A549 (cell line): Measurements from ENCODE around the gene ZMYM5. TPM values are rescaled to one million over a fixed set of nuclear protein-coding genes. Genes with fewer than 3 reads are reported as not detected.

Experiments
- ATAC-seq, 2 experiments: fragments of 200-7000 bp in 1 of 2; fragments of >200 bp in 1 of 2; cut with Nextera tagmentation in 1 of 2; cut with Tn5 transposase in 1 of 2; 3 replicates each; pipeline versions ENCODE4 v1.8.0 to v1.9.1; 2018 to 2020; ENCODE audit warnings: mild to moderate bottlenecking in 1 of 2, moderate library complexity in 1 of 2
- CTCF ChIA-PET: fragments of 300-600 bp; sonication (Branson Sonifier 250); formaldehyde crosslinking; extraction: SDS; loops from one replicate; lab custom pipeline; 2021; ENCODE audit warnings: antibody characterized with exemption, inconsistent platforms; lab: Yijun Ruan, JAX
- POLR2A ChIA-PET: fragments of 350-600 bp; formaldehyde crosslinking; extraction: SDS; loops from one replicate; lab custom pipeline; 2021; ENCODE audit warnings: antibody characterized with exemption, inconsistent platforms; lab: Yijun Ruan, JAX
- DNase-seq, 2 experiments: peaks; one replicate each; pipeline versions ENCODE4 v3.0.0 to v3.0.0-alpha.2; 2011 to 2016; ENCODE audit warnings: low read depth in 1 of 2, low spot score in 1 of 2
- FAIRE-seq: peaks from 2 replicates; lab custom pipeline; 2011; peaks lifted over from hg19 to GRCh38; lab: Jason Lieb, UNC
- H3K27ac ChIP-seq, 2 experiments: fragments of >200 bp; sonication (Bioruptor Twin); formaldehyde crosslinking; 3 replicates each; pipeline ENCODE4 v1.5.1; 2016 to 2017
- H3K4me1 ChIP-seq: fragments of >200 bp; sonication (Bioruptor Twin); formaldehyde crosslinking; 3 replicates; pipeline ENCODE4 v1.6.1; 2016
- H3K4me2 ChIP-seq: fragments of >200 bp; sonication (Bioruptor Twin); formaldehyde crosslinking; 3 replicates; pipeline ENCODE4 v1.6.1; 2016
- H3K4me3 ChIP-seq: fragments of >200 bp; sonication (Bioruptor Twin); formaldehyde crosslinking; 3 replicates; pipeline ENCODE4 v1.5.1; 2016
- H3K9me3 ChIP-seq: fragments of >200 bp; sonication (Bioruptor Twin); formaldehyde crosslinking; 3 replicates; pipeline ENCODE4 v1.6.1; 2016
- ATOH8 ChIP-seq: fragments of 250-450 bp; sonication (Bioruptor Pico); IDR thresholded peaks from 2 replicates; pipeline ENCODE4 v1.5.0; 2020; ENCODE audit warnings: low read depth, mild to moderate bottlenecking, moderate library complexity
- CBX8 ChIP-seq: fragments of 200-600 bp; sonication (generic); IDR thresholded peaks from 2 replicates; pipeline ENCODE4 v1.6.1; 2016
- E2F6 ChIP-seq: IDR thresholded peaks from 2 replicates; pipeline ENCODE4 v1.6.1; 2012; ENCODE audit warnings: low read depth, borderline replicate concordance
- ELK1 ChIP-seq: fragments of 150-350 bp; IDR thresholded peaks from 2 replicates; pipeline ENCODE4 v1.6.1; 2014; ENCODE audit warnings: low read depth, mild to moderate bottlenecking, low read length
- ESRRA ChIP-seq: fragments of 150-350 bp; IDR thresholded peaks from 2 replicates; pipeline ENCODE4 v1.6.1; 2014; ENCODE audit warnings: mild to moderate bottlenecking, low read length, borderline replicate concordance
- HOXB13 ChIP-seq: fragments of 250-450 bp; sonication (Bioruptor Pico); IDR thresholded peaks from 2 replicates; pipeline ENCODE4 v1.5.0; 2020; ENCODE audit warnings: low read depth, mild to moderate bottlenecking, moderate library complexity
- JUNB ChIP-seq: fragments of >200 bp; sonication (Bioruptor Twin); formaldehyde crosslinking; IDR thresholded peaks from 2 replicates; pipeline ENCODE4 v1.6.1; 2016
- MAX ChIP-seq: IDR thresholded peaks from 2 replicates; pipeline ENCODE4 v1.6.1; 2012
- MYC ChIP-seq: IDR thresholded peaks from 2 replicates; pipeline ENCODE4 v1.6.1; 2012; ENCODE audit warnings: mild to moderate bottlenecking, inconsistent platforms, low read length, improper control_type of control experiment, borderline replicate concordance
- NR3C1 ChIP-seq: fragments of >200 bp; sonication (Bioruptor Twin); formaldehyde crosslinking; IDR thresholded peaks from 3 replicates; pipeline ENCODE4 v1.6.1; 2017
- PBX3 ChIP-seq: IDR thresholded peaks from 2 replicates; pipeline ENCODE4 v1.6.1; 2012
- PHF8 ChIP-seq: fragments of 200-600 bp; sonication (generic); IDR thresholded peaks from 2 replicates; pipeline ENCODE4 v1.6.1; 2016; ENCODE audit warnings: low read depth, mild to moderate bottlenecking, antibody characterized with exemption, moderate library complexity, borderline replicate concordance
- RFX5 ChIP-seq: fragments of 450-650 bp; IDR thresholded peaks from 2 replicates; pipeline ENCODE4 v1.7.1; 2014; ENCODE audit warnings: antibody characterized with exemption, mild to moderate bottlenecking, moderate library complexity
- SMC3 ChIP-seq: fragments of >200 bp; sonication (Bioruptor Twin); formaldehyde crosslinking; IDR thresholded peaks from 3 replicates; pipeline ENCODE4 v1.6.1; 2018; ENCODE audit warnings: inconsistent platforms
- SREBF2 ChIP-seq: fragments of 450-650 bp; IDR thresholded peaks from 2 replicates; pipeline ENCODE4 v1.6.1; 2014; ENCODE audit warnings: mild to moderate bottlenecking, moderate library complexity
- ZC3H11A ChIP-seq: fragments of 450-650 bp; IDR thresholded peaks from 2 replicates; pipeline ENCODE4 v1.6.1; 2014; ENCODE audit warnings: antibody characterized with exemption, mild to moderate bottlenecking
- WGBS: methylation state at CpG from one replicate; pipeline ENCODE4 v1.1.6; 2017; ENCODE audit errors: missing lambda C conversion rate; 5-methylcytosine and 5-hydroxymethylcytosine counted together
- polyA plus RNA-seq, 4 experiments: library from polyadenylated mRNA; depleted of rRNA in 3 of 4; stranded (reverse); fragments of >200 nt; fragmentation: RNase III in 1 of 4; extraction: RNeasy Plus Mini Kit Qiagen cat#74134 plus additional on column Dnase treatment in 1 of 4; gene quantifications; 2 replicates in 3 of 4; 3 replicates in 1 of 4; pipeline ENCODE4 v1.2.3, GENCODE V29; 2011 to 2017
- TF ChIP-seq, protein P1 (sequence below): fragments of 200-600 bp; sonication (generic); IDR thresholded peaks from 2 replicates; pipeline ENCODE4 v1.6.1; 2016; ENCODE audit warnings: antibody characterized with exemption, mild to moderate bottlenecking, moderate library complexity
- TF ChIP-seq, protein P2 (sequence below): fragments of 450-650 bp; IDR thresholded peaks from 2 replicates; pipeline ENCODE4 v1.6.1; 2014; ENCODE audit warnings: antibody characterized with exemption

Gene ZMYM5
- polyA plus RNA-seq, 2 of the 4 experiments (the other 2 are of a cell fraction): 6.1 to 14.3 TPM

GRCh38 chr13:19862481-19863313, 752 bp downstream of the ZMYM5 start:
- POLR2A ChIA-PET: interaction anchor here (1.0 to 3.9 kb wide), 6 partner anchors 10 to 260 kb away, joined by 3 to 30 read pairs (median 6); partner anchors contain the start of genes MPHOSPH8 and PSPC1
- H3K4me1 ChIP-seq: peaks cover 23% of the 10 kb centered on the region
- CTCF ChIA-PET: interaction anchor here (1.4 to 2.2 kb wide), 4 partner anchors 13 to 23 kb away, joined by 3 to 7 read pairs (median 6); no protein-coding TSS in a partner anchor

DNA sequence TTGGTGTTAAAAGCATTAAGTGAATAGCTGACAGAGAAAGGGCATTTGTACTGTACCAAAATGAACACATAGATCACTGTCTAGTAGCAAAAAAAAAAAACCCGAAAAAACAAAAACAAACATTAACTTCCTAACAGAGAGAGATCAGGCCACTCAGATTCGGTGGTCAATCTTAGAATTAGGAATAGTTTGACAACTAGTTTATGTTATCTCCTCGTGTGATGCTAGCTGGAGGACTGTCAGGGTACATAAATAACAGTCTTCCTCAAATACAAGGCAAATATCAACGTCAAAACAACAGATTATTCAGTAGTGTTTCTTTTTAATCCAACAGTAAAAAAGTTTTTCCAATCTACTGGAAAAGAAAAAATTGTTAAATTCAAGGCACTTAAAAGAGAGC, 1.7 kb downstream of the ZMYM5 start:
- FAIRE-seq (no peak), ATAC-seq (no peak), DNase-seq (no peak)
- CTCF ChIA-PET: interaction anchor here (0.6 to 2.2 kb wide), 3 partner anchors 14 to 18 kb away, joined by 4 to 7 read pairs (median 4); no protein-coding TSS in a partner anchor
- peak overlapping the region; percentile 91 to 97 for H3K27ac ChIP-seq
- H3K4me3 ChIP-seq: peak overlapping the region; percentile 67
- 8% methylated on average over 4 of the region's 4 CpGs for WGBS
- H3K4me1 ChIP-seq: peaks cover 23% of the 10 kb centered on the region
- no peaks in the 10 kb centered on the region for H3K9me3 ChIP-seq
- peak overlapping the region; percentile 94 for H3K4me2 ChIP-seq
- POLR2A ChIA-PET: interaction anchor here (1.0 to 3.9 kb wide), 2 partner anchors 16 to 229 kb away, joined by 3 to 30 read pairs; no protein-coding TSS in a partner anchor
- TF ChIP-seq, protein P1, sequence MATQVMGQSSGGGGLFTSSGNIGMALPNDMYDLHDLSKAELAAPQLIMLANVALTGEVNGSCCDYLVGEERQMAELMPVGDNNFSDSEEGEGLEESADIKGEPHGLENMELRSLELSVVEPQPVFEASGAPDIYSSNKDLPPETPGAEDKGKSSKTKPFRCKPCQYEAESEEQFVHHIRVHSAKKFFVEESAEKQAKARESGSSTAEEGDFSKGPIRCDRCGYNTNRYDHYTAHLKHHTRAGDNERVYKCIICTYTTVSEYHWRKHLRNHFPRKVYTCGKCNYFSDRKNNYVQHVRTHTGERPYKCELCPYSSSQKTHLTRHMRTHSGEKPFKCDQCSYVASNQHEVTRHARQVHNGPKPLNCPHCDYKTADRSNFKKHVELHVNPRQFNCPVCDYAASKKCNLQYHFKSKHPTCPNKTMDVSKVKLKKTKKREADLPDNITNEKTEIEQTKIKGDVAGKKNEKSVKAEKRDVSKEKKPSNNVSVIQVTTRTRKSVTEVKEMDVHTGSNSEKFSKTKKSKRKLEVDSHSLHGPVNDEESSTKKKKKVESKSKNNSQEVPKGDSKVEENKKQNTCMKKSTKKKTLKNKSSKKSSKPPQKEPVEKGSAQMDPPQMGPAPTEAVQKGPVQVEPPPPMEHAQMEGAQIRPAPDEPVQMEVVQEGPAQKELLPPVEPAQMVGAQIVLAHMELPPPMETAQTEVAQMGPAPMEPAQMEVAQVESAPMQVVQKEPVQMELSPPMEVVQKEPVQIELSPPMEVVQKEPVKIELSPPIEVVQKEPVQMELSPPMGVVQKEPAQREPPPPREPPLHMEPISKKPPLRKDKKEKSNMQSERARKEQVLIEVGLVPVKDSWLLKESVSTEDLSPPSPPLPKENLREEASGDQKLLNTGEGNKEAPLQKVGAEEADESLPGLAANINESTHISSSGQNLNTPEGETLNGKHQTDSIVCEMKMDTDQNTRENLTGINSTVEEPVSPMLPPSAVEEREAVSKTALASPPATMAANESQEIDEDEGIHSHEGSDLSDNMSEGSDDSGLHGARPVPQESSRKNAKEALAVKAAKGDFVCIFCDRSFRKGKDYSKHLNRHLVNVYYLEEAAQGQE: no peak
- TF ChIP-seq CBX8 (no peak), ATOH8 (CRISPR knock-in tag) (no peak), ZC3H11A (no peak), ELK1 (no peak), SMC3 (no peak), PHF8 (no peak), RFX5 (no peak), JUNB (no peak), SREBF2 (no peak), HOXB13 (CRISPR knock-in tag) (no peak), PBX3 (no peak), E2F6 (no peak), MYC (no peak)
- TF ChIP-seq, protein P2, sequence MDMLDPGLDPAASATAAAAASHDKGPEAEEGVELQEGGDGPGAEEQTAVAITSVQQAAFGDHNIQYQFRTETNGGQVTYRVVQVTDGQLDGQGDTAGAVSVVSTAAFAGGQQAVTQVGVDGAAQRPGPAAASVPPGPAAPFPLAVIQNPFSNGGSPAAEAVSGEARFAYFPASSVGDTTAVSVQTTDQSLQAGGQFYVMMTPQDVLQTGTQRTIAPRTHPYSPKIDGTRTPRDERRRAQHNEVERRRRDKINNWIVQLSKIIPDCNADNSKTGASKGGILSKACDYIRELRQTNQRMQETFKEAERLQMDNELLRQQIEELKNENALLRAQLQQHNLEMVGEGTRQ: no peak

More at GRCh38 chr13:19862481-19863313, 752 bp downstream of the ZMYM5 start:
- Histone ChIP-seq H3K4me3 (peak overlapping the region; percentile 67), H3K4me2 (peak overlapping the region; percentile 94), H3K9me3 (no peaks in the 10 kb centered on the region)
- DNase-seq: peak in 1 of 2 experiments; percentile 27
- no peak for FAIRE-seq
- TF ChIP-seq SREBF2 (no peak), ESRRA (no peak), NR3C1 (no peak), E2F6 (peak; percentile 40; the same call in 1 of the 2 replicates), RFX5 (no peak), PHF8 (peak; percentile 10; the same call in 1 of the 2 replicates), MAX (peak; percentile 27; the same call in 1 of the 2 replicates)
- TF ChIP-seq, all 56 proteins: peak for 3
- under 1% methylated on average over 13 of the region's 66 CpGs for WGBS
- H3K27ac ChIP-seq: peak overlapping the region; percentile 91 to 97
- ATAC-seq: peak in 1 of 2 experiments; percentile 3; a peak in 3 of 6 replicates
